Hepatocyte (in vitro differentiated cells): ENCODE data around the gene FMNL3. TPM values are rescaled to one million over a fixed set of nuclear protein-coding genes. Genes with fewer than 3 reads are reported as not detected.

Experiments
- DNase-seq: peaks from one replicate; pipeline ENCODE4 v3.0.0-alpha.2; 2016; ENCODE audit warnings: low spot score
- H2AFZ ChIP-seq: fragments of 200-600 bp; sonication (generic); 2 replicates; pipeline ENCODE4 v1.6.0; 2016; ENCODE audit warnings: antibody characterized with exemption, mild to moderate bottlenecking
- H3K27ac ChIP-seq: fragments of 200-600 bp; sonication (generic); 2 replicates; pipeline ENCODE4 v1.5.1; 2016; ENCODE audit warnings: mild to moderate bottlenecking
- H3K27me3 ChIP-seq: fragments of 200-600 bp; sonication (generic); 2 replicates; pipeline ENCODE4 v1.6.1; 2016
- H3K36me3 ChIP-seq: fragments of 200-600 bp; sonication (generic); replicated peaks from 2 replicates; pipeline ENCODE4 v1.5.1; 2016; ENCODE audit warnings: low read depth; ENCODE audit not compliant: insufficient read depth
- H3K4me1 ChIP-seq: fragments of 200-600 bp; sonication (generic); 2 replicates; pipeline ENCODE4 v1.5.1; 2016; ENCODE audit warnings: mild to moderate bottlenecking, moderate library complexity; ENCODE audit not compliant: insufficient read depth
- H3K4me2 ChIP-seq: fragments of 200-600 bp; sonication (generic); 2 replicates; pipeline ENCODE4 v1.6.0; 2016
- H3K4me3 ChIP-seq: fragments of 200-600 bp; sonication (generic); 2 replicates; pipeline ENCODE4 v1.5.1; 2016; ENCODE audit warnings: mild to moderate bottlenecking
- H3K79me2 ChIP-seq: fragments of 200-600 bp; sonication (generic); 2 replicates; pipeline ENCODE4 v1.6.0; 2017; ENCODE audit warnings: mild to moderate bottlenecking
- H3K9me2 ChIP-seq: fragments of 200-600 bp; sonication (generic); replicated peaks from 2 replicates; pipeline ENCODE4 v1.6.0; 2017; ENCODE audit warnings: mild to moderate bottlenecking; ENCODE audit not compliant: insufficient read depth
- H3K9me3 ChIP-seq: fragments of 200-600 bp; sonication (generic); 2 replicates; pipeline ENCODE4 v1.5.1; 2016; ENCODE audit warnings: low read depth, mild to moderate bottlenecking
- H4K20me1 ChIP-seq: fragments of 200-600 bp; sonication (generic); 2 replicates; pipeline ENCODE4 v1.6.0; 2016; ENCODE audit warnings: mild to moderate bottlenecking; ENCODE audit not compliant: insufficient read depth, poor library complexity, severe bottlenecking
- CTCF ChIP-seq: fragments of 200-600 bp; sonication (generic); IDR thresholded peaks from 2 replicates; pipeline ENCODE4 v1.5.1; 2016; ENCODE audit warnings: antibody characterized with exemption, mild to moderate bottlenecking; ENCODE audit not compliant: poor library complexity
- EZH2 ChIP-seq: fragments of 200-600 bp; sonication (generic); IDR thresholded peaks from 2 replicates; pipeline ENCODE4 v1.6.1; 2016; ENCODE audit warnings: antibody characterized with exemption, mild to moderate bottlenecking, borderline replicate concordance
- EZH2phosphoT487 ChIP-seq: fragments of 200-600 bp; sonication (generic); IDR thresholded peaks from one replicate; pipeline ENCODE4 v1.6.1; 2018; ENCODE audit warnings: antibody characterized with exemption, mild to moderate bottlenecking, low read depth, moderate library complexity; ENCODE audit not compliant: unreplicated experiment, severe bottlenecking
- WGBS: methylation state at CpG from one replicate; pipeline ENCODE4 v1.1.6; 2016; ENCODE audit warnings: low lambda C conversion rate; ENCODE audit errors: missing lambda C conversion rate; 5-methylcytosine and 5-hydroxymethylcytosine counted together
- polyA plus RNA-seq: library from polyadenylated mRNA; unstranded; fragments of >200 nt; fragmentation: Nextera tagmentation; extraction: Ambion mirVana; gene quantifications from 2 replicates; pipeline ENCODE4 v1.2.1, GENCODE V29; 2016
- total RNA-seq: library from RNA; depleted of rRNA; stranded (reverse); fragments of >200 nt; gene quantifications from 2 replicates; pipeline ENCODE4 v1.2.3, GENCODE V29; 2014

The FMNL3 gene
- total and polyA plus RNA-seq, 2 experiments from 2014 or later: 5.8 to 8.3 TPM

- Histone ChIP-seq H3K79me2 (peaks cover 3% of the 10 kb centered on the region), H3K36me3 (no peaks in the 10 kb centered on the region), H2AFZ (no peak overlapping the region), H3K27ac (no peak overlapping the region), H3K4me3 (no peak overlapping the region), H3K9me2 (no peaks in the 10 kb centered on the region), H3K4me2 (no peak overlapping the region), H3K4me1 (peaks cover 10% of the 10 kb centered on the region), H4K20me1 (no peaks in the 10 kb centered on the region), H3K9me3 (no peaks in the 10 kb centered on the region), H3K27me3 (no peaks in the 10 kb centered on the region)
- 94% methylated on average over 4 of the region's 4 CpGs for WGBS
- DNase-seq: no peak
- TF ChIP-seq CTCF (no peak), EZH2phosphoT487 (no peak)
These were observed 41.0 kb downstream of the FMNL3 start for GRCh38 chr12:49666176-49666575.

GRCh38 chr12:49665384-49665783 is 41.8 kb downstream of the FMNL3 start:
- WGBS: 100% methylated on average over 2 of the region's 2 CpGs
- Histone ChIP-seq H4K20me1 (no peaks in the 10 kb centered on the region), H3K4me3 (no peak overlapping the region), H3K27ac (no peak overlapping the region), H3K4me1 (peaks cover 10% of the 10 kb centered on the region), H3K36me3 (no peaks in the 10 kb centered on the region), H3K27me3 (no peaks in the 10 kb centered on the region), H3K79me2 (peaks cover 3% of the 10 kb centered on the region), H3K9me3 (no peaks in the 10 kb centered on the region), H3K4me2 (no peak overlapping the region), H3K9me2 (no peaks in the 10 kb centered on the region), H2AFZ (no peak overlapping the region)
- TF ChIP-seq CTCF: no peak
- DNase-seq: no peak

- no peak for DNase-seq
- no peak overlapping the region for H3K4me2 ChIP-seq
- TF ChIP-seq EZH2: no peak
- TF ChIP-seq CTCF: no peak
- no peak for TF ChIP-seq EZH2phosphoT487
These were observed 42.5 kb downstream of the FMNL3 start for GRCh38 chr12:49664591-49665239.

DNA sequence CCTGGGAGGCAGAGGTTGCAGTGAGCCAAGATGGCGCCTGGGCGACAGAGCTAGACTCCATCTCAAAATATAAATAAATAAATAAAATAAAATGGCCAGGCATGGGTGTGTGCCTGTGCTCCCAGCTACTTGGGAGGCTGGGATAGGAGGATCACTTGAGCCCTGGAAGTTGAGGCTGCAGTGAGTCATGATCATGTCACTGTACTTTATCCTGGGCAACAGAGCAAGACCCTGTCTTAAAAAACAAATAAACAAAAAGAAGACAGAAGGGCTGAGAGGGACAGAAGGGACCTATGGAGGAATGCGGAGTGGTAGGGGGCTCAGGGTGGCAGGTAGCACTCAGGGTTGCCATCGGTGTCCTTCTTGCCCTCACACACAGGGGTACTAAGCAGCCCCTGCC is 43.0 kb downstream of the FMNL3 start:
- no peak overlapping the region for H3K4me2 ChIP-seq
- WGBS: 99% methylated on average over 4 of the region's 4 CpGs
- no peaks in the 10 kb centered on the region for H3K36me3 ChIP-seq
- peaks cover 10% of the 10 kb centered on the region for H3K4me1 ChIP-seq
- H3K27ac ChIP-seq: no peak overlapping the region
- H2AFZ ChIP-seq: no peak overlapping the region
- no peaks in the 10 kb centered on the region for H4K20me1 ChIP-seq
- H3K79me2 ChIP-seq: no peaks in the 10 kb centered on the region
- DNase-seq: no peak
- no peak overlapping the region for H3K4me3 ChIP-seq
- H3K27me3 ChIP-seq: no peaks in the 10 kb centered on the region
- TF ChIP-seq CTCF (no peak), EZH2 (no peak), EZH2phosphoT487 (no peak)
- no peaks in the 10 kb centered on the region for H3K9me3 ChIP-seq
- H3K9me2 ChIP-seq: no peaks in the 10 kb centered on the region

More at GRCh38 chr12:49664591-49665239, 42.5 kb downstream of the FMNL3 start:
- Histone ChIP-seq H3K27me3 (no peaks in the 10 kb centered on the region), H3K79me2 (no peaks in the 10 kb centered on the region), H4K20me1 (no peaks in the 10 kb centered on the region), H3K9me2 (no peaks in the 10 kb centered on the region), H3K36me3 (no peaks in the 10 kb centered on the region), H3K4me1 (peaks cover 10% of the 10 kb centered on the region), H3K9me3 (no peaks in the 10 kb centered on the region), H2AFZ (no peak overlapping the region), H3K27ac (no peak overlapping the region), H3K4me3 (no peak overlapping the region)
- WGBS: 91% methylated on average over 4 of the region's 4 CpGs
